ENCODE results near the gene FOXP3. TPM values are rescaled to one million over a fixed set of nuclear protein-coding genes. Genes with fewer than 3 reads are reported as not detected.

Gene FOXP3
- total RNA-seq, 1 donor: not detected

GRCh38 chrX:49286581-49286980 lies 22.1 kb upstream of the FOXP3 start:
- Histone ChIP-seq H3K4me1 (ENCODE audit: insufficient read depth, low read length) (no peaks in the 10 kb centered on the region), H3K36me3 (ENCODE audit: insufficient read depth, low read length) (no peaks in the 10 kb centered on the region), H4K20me1 (ENCODE audit: insufficient read depth, low read length) (no peaks in the 10 kb centered on the region), H3K27me3 (ENCODE audit: insufficient read depth, low read length) (no peaks in the 10 kb centered on the region), H3K79me2 (ENCODE audit: insufficient read depth, low read length) (no peaks in the 10 kb centered on the region), H3K27ac (ENCODE audit: low read depth, low read length) (no peak overlapping the region), H2AFZ (ENCODE audit: low read length) (no peak overlapping the region), H3K4me3 (ENCODE audit: insufficient read depth, low read length) (no peak overlapping the region), H3K9me3 (ENCODE audit: low read depth, low read length) (no peaks in the 10 kb centered on the region), H3K4me2 (ENCODE audit: insufficient read depth, low read length) (no peak overlapping the region)
- no peak for TF ChIP-seq CTCF (IDR thresholded peaks at IDR 0.05; ENCODE audit: extremely low read depth, low read depth, low read length)
- DNase-seq (ENCODE audit: insufficient read length, low spot score, missing footprints): peak; percentile 42

- no peaks in the 10 kb centered on the region for H3K36me3 ChIP-seq (ENCODE audit: insufficient read depth, low read length)
- no peak overlapping the region for H3K4me2 ChIP-seq (ENCODE audit: insufficient read depth, low read length)
- no peak for TF ChIP-seq CTCF (IDR thresholded peaks at IDR 0.05; ENCODE audit: extremely low read depth, low read depth, low read length)
- no peak overlapping the region for H3K4me3 ChIP-seq (ENCODE audit: insufficient read depth, low read length)
- H3K27me3 ChIP-seq (ENCODE audit: insufficient read depth, low read length): no peaks in the 10 kb centered on the region
- H4K20me1 ChIP-seq (ENCODE audit: insufficient read depth, low read length): no peaks in the 10 kb centered on the region
- no peak for DNase-seq (ENCODE audit: insufficient read length, low spot score, missing footprints)
- H2AFZ ChIP-seq (ENCODE audit: low read length): no peak overlapping the region
- no peaks in the 10 kb centered on the region for H3K9me3 ChIP-seq (ENCODE audit: low read depth, low read length)
- H3K4me1 ChIP-seq (ENCODE audit: insufficient read depth, low read length): no peaks in the 10 kb centered on the region
- H3K79me2 ChIP-seq (ENCODE audit: insufficient read depth, low read length): no peaks in the 10 kb centered on the region
- H3K27ac ChIP-seq (ENCODE audit: low read depth, low read length): no peak overlapping the region
Observed at GRCh38 chrX:49286136-49286535, 21.6 kb upstream of the FOXP3 start.

- H3K4me3 ChIP-seq (ENCODE audit: insufficient read depth, low read length): no peak overlapping the region
- no peak for TF ChIP-seq CTCF (IDR thresholded peaks at IDR 0.05; ENCODE audit: extremely low read depth, low read depth, low read length)
- no peaks in the 10 kb centered on the region for H3K9me3 ChIP-seq (ENCODE audit: low read depth, low read length)
- no peaks in the 10 kb centered on the region for H3K4me1 ChIP-seq (ENCODE audit: insufficient read depth, low read length)
- H3K36me3 ChIP-seq (ENCODE audit: insufficient read depth, low read length): no peaks in the 10 kb centered on the region
- H3K4me2 ChIP-seq (ENCODE audit: insufficient read depth, low read length): no peak overlapping the region
- no peaks in the 10 kb centered on the region for H3K79me2 ChIP-seq (ENCODE audit: insufficient read depth, low read length)
- no peak overlapping the region for H2AFZ ChIP-seq (ENCODE audit: low read length)
- H3K27ac ChIP-seq (ENCODE audit: low read depth, low read length): no peak overlapping the region
- H4K20me1 ChIP-seq (ENCODE audit: insufficient read depth, low read length): no peaks in the 10 kb centered on the region
- no peak for DNase-seq (ENCODE audit: insufficient read length, low spot score, missing footprints)
- H3K27me3 ChIP-seq (ENCODE audit: insufficient read depth, low read length): no peaks in the 10 kb centered on the region
Observed at GRCh38 chrX:49284212-49284611, 19.7 kb upstream of the FOXP3 start.

GRCh38 chrX:49282647-49283011 lies 18.1 kb upstream of the FOXP3 start:
- Histone ChIP-seq H3K27ac (ENCODE audit: low read depth, low read length) (no peak overlapping the region), H3K36me3 (ENCODE audit: insufficient read depth, low read length) (no peaks in the 10 kb centered on the region), H4K20me1 (ENCODE audit: insufficient read depth, low read length) (no peaks in the 10 kb centered on the region), H3K9me3 (ENCODE audit: low read depth, low read length) (no peaks in the 10 kb centered on the region), H3K4me1 (ENCODE audit: insufficient read depth, low read length) (no peaks in the 10 kb centered on the region), H3K4me3 (ENCODE audit: insufficient read depth, low read length) (no peak overlapping the region), H3K79me2 (ENCODE audit: insufficient read depth, low read length) (no peaks in the 10 kb centered on the region), H2AFZ (ENCODE audit: low read length) (peak overlapping the region; percentile 70), H3K4me2 (ENCODE audit: insufficient read depth, low read length) (peak overlapping the region; percentile 39), H3K27me3 (ENCODE audit: insufficient read depth, low read length) (no peaks in the 10 kb centered on the region)
- TF ChIP-seq CTCF (IDR thresholded peaks at IDR 0.05; ENCODE audit: extremely low read depth, low read depth, low read length): peak; percentile 29
- DNase-seq (ENCODE audit: insufficient read length, low spot score, missing footprints): peak; percentile 74

Measured in osteoblast (primary cell).